ENCODE results near the gene EVA1A.
A peak's percentile ranks its signal among the peaks of the same experiment; 100 is the strongest.

EVA1A gene

DNA sequence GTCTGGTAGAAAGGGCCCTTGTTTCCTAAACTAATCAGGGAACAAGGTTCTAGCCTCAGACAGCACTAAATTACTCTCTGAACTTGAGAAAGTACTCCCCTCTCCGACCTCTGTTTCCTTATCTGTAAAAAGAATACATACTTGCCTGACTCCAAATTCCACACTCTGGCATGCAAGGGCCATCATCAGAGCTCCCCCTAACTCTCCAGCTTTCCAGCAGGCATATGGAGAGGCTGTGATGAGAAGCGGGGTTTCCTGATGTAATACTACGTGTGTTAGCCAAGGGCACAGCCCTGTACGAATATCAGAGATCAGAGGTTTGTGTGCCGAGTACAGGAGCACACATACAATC, 1.8 kb upstream of the EVA1A start:
- no peak for DNase-seq

DNA sequence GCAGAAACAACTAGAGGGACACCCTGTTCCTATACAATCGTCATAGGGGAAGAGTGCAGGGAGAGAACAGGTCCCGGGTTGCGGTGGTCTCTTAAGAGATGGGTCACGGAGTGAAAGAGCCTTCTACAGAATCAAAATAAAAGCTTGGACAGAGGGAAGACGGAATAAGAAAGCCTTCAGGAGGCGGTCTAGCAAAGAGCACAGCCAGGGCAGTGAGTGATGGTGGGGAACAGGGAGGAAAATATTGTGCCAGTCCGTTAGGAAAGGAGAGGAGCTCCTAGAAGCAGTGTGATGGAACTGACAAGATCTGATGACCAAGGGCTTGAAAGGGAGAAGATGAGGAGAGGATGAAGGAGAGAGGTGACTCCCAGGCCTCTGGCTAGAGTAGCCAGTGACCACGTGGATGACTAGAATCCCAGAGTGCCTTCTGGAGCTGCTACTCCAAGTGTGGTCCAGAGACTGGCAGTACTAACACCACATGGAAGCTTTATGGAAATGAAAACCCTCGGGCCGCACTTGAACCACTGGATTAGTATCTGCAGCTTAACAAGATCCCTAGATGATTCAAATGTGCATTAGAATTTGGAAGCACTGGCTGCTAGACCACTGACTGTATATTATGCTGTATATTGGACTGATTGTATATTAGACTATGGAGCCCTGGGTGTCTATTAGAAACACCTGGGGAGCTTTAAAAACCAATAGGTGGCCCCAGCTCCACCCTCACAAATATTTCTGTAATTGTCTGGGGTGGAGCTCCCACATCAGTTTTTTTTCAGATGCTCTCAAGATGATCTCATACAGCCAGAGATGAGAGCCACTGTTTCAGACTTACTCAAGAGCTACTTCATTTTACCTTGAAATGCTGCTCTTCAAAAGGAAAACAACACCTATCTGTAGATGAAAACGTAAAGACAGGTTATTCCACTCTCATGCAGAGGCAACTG, 1.1 kb upstream of the EVA1A start:
- DNase-seq: no peak

DNA sequence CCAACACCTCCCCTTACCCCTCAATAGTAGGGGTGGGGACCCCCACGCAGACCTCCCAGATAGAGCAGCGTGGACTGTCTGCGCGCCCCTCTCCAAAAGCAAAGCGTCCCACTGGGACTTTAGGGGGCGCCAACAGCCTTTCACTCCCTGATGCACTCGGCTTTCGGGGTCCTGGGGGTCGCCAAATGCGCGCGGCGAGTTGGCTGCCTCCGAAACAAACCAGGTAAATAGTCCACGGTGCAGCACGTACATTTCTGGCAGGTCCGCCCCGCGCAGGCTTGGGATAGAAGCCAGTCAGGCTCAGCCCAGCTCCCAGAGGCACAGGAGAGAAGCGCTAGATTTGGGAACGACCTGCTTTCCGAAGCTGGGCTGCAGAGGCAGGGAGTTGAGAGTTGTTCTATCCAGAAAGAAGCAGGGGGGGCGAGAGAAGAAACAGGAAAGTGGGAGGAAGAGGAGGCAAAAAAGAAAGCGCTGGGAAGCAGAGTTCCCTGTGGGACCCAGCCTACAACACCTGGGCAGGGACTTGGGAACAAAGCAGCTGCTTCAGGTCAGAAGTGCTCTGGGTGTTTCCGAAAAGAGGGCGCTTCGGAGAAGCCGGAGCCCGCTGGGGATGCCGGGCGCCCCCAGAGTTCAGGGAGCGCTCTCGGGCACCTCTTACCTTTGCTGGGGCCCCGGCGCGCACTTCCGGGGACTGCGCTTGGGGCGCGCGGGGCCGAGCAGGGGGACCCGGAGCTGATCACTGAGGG, 544 bp downstream of the EVA1A start:
- no peak for DNase-seq

DNA sequence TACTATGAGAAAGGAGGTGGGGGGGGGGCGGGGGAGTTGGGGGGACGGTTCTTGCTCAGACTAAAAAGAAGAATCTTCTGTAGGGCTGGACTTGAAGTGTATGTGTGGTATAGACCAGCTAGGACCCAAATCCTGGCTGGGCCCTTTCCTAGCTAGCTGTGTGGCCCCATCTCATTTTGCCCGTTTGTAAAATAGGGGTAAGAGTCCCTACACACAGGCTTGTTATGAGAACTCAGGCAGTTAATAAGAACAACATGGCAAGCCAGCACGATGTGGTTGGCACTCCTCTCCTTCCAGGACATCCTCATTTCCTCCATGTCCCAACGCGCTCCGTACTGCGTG, 1.1 kb downstream of the EVA1A start:
- DNase-seq: no peak

DNA sequence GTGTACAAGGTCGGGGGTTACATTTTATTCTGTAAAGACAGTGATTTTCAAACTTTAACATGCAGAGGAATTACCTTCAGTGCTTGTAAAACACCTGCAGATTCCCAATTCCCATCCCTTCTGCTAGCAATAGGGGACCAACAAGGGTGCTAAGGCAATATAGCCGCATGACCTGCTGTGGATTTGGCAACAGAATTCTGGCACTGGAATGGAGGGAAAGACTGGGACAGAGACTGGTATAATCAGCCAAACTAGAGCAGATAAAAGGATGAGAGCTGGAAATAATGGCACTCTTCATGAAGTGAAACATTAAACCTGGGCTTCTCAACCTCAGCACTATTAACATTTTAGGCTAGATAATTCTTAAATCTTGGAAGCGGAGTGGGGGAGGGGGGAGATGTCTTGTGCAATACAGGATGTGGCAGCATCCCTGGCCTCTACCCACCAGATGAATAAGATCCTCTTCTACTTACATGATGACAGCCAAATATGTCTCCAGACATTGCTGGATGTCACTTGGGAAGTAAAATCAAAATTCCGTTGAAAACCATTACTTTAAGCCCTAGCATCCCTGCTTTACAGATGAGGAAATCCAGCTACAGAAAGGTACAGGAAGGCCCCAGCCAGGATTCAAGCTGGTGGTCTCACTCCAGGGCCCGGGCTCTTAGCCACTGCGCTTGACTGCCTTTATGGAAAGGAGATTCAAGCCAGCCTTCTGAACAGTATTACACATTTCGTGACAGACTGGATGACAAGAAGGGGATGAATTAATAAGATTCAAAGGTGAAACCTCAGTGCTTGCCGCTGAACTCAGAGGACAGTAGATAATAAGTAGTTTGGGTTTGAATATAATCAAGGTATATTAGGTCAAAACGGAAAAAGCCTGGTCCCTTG, 1.7 kb downstream of the EVA1A start:
- DNase-seq: no peak

DNA sequence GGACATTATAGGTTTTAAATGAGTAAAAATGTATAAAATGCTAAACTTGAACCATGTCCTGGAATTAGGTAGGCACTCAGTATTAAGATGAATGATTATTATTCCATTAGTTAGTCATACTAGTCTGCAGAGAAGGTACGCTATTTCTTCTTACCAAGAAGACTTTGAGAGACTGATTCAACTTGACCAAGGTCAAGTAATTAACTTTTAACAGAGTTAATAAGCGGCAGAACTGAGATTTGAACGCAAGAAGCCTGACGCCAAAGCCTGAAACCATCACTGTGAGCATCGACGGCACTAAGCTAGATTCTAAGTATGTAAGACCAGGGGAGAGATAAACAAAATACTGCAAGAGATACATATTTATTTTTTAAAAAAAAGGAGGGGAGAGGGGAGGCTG, 2.6 kb downstream of the EVA1A start:
- DNase-seq: no peak

DNA sequence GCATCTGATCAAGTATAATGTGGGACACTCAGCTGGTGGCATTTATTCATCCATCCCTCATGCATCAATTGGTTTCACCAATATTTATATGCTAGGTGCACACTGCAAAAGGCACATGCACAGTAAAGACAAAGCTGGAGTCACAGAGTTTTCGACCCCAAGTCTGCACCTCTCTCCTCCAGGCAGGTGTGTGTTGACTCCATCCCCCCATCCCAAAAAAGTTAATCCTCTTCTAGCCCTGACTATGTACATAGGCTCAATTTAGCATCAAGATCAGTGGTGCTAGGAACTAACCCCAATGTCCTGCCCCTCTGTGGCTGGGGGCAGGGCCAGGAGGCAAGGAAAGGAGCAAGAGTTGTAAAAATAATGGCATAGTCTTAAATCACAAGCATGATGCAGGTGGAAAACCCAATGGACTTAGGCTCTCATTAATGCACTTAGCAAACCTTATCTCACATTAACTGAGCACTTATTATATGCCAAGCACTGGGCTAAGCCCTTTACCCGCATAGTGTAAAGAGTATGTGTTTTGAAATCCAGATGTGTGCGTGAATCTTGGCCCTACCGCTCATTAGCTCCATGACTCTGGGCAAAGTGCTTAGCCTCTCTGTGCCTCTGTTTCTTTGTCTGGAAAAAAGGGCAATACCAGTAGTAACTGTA, 3.1 kb downstream of the EVA1A start:
- DNase-seq: no peak

DNA sequence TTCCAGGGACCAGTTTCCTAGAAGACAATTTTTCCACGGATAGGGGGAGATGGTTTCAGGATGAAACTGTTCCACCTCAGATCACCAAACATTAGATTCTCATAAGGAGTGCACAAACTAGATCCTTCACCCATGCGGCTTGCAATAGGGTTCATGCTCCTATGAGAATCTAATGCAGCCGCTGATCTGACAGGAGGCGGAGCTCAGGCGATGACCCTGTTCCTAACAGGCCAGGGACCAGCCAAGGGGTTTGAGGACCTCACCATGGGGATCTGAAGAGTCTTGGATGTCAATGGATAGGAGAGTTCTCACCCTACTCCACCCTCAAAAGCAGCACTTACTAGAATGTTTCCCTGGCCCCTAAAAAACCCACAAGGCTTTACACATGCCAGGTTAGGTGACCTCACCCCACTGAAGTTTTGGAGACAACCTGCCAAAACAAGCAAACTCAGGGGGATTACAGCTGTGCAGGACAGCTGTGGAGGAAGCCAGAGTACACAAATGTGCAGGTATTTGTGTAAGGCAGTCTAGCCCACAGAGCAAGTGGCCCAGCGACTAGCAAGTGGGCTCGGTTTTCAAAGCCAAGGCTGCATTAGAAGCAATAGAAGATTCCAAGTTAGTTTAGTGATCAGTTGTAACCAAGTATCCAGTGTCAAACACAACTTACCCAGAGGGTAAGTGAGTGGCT, 3.9 kb downstream of the EVA1A start:
- DNase-seq: no peak

DNA sequence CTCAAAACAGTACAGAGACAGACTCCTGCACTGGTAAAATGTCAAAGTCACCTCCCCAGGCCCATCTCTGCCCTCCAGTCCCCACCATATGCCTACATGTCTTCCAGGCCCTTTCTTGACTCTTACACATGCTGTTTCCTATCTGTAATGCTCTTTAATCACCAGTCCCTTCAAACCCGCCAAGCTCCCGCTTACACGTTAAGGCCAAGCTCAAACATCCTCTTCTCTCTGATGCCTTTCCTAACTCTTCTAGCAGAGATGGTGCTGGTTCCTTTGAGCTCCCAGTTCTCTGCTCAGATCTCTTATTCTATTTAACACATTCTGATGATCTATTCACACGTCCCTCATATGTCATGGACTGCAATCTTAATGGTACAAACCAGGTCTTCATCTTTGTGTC, 5.0 kb downstream of the EVA1A start:
- DNase-seq: no peak

DNA sequence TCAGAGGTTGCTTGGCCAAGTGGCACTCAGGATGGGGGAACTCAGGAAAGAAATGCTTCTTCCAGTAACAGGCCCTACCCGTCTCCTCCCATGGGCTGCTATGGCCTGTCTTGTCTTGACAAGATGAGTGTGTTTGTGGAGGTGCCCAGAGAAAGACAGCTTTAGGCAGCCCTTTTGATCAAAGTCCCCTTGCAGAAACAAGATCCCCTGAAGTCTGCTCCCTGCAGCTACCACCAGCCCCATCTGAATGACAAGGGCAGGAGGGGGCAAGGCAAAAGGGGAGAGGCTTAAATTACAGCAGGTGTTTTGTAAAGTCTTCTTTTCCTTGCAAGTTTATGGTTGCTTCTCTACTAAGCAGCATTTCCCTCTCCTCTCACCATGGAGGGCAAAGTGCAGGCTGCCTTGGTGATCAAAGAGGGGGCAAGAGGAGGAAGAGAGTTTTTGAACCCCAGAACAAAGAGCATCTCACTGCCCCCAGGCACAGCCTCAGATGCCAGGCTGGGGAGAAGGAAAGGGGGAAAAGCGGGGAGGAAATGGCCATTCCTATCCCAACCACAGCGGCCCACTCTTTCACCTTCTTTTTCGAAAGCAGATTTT, 6.7 kb downstream of the EVA1A start:
- DNase-seq: no peak

DNA sequence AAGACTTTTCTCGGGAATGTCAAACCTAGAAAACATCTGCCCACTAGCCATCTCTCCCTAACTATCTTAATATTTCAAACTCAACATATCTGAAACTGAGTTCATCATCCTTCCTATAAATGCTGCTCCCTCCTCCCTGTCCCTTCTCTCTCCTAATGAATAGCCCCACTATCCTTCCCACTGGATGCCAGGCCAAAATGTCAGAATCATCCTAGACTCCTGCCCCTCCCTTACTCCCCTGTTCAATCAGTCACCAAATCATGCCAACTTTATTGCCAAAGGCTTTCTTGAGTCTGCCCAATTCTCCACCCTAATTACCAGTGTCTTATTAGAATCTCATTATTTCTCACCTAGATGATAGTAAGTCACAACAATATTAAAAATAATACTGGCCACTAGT, 8.5 kb downstream of the EVA1A start:
- DNase-seq: no peak

DNA sequence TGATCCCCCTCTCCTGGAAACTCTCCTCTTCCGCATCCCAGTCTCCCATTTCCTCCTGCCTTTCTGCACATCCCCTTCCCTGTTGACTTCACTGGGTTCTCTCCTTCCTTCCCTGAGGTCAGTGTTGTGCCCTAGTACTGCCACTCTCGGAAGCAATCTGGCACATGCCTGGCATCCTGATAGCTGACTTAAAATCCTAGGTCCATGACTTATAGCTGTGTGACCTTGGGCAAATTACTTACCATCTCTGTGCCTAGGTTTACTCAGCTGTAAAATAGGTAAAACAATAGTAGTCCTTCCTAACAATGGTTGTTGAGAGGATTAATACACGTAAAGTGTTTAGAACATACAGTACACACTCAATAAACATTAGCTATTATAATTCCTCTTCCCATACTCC, 9.3 kb downstream of the EVA1A start:
- DNase-seq: no peak

DNA sequence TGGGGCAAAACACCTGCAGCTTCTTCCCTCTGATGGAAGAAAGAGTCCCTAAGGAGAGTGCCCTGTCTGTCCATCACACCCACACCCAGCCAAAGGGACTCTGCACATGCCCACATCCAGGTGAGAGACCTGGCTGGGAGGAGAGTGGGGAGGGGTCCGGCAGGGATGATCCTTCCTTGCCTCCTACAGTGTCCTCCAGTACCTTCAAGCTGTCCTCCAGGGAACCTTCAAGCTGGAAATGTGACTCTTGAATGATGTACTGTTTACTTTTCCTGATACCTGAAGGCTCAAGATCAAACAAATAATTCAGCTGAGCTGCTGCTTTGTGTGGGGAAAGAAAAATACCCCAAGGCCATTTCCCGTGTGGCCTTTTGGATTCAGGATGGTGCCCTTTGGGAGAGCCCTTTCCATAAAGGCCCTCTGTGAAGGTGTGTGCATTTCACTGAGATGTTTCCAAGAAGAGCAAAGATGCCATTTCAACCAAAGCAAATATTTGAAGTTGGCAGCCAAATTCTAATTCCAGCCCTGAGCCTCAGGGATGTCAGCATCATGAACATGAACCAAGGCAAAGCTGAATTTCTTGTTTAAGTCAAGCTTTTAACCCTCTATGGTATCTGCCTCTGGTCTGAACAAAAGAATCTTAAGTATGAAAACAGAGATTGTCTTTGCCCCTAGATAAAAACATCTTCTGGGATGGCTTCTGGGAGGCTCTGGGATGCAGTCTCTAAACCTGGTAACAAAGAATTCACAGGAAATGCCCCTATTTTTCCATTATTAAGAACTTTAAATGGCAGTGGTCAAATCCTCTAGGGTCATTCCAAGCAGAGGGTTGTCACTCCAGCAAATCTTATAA, 11.1 kb downstream of the EVA1A start:
- no peak for DNase-seq

DNA sequence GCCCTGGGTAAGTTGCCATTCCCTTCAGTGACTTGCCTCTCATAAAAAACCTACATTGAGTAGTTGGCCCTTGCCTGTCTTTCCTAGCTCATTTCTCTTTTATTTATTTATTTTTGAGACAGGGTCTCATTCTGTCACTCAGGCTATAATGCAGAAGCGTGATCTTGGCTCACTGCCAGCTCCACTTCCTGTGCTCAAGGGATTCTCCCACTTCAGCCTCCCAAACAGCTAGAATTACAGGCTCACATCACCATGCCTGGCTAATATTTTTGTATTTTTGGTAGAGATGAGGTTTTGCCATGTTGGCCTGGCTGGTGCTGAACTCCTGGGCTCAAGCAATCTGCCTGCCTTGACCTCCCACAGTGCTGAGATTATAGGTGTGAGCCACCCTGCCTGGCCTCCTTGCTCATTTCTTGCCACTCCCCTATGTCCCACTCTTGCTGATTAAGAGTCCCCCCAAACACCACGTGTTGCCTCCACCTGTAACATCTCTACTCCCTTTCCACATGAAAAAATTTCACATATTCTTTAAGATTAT, 12.6 kb downstream of the EVA1A start:
- DNase-seq: peak; percentile 17

DNA sequence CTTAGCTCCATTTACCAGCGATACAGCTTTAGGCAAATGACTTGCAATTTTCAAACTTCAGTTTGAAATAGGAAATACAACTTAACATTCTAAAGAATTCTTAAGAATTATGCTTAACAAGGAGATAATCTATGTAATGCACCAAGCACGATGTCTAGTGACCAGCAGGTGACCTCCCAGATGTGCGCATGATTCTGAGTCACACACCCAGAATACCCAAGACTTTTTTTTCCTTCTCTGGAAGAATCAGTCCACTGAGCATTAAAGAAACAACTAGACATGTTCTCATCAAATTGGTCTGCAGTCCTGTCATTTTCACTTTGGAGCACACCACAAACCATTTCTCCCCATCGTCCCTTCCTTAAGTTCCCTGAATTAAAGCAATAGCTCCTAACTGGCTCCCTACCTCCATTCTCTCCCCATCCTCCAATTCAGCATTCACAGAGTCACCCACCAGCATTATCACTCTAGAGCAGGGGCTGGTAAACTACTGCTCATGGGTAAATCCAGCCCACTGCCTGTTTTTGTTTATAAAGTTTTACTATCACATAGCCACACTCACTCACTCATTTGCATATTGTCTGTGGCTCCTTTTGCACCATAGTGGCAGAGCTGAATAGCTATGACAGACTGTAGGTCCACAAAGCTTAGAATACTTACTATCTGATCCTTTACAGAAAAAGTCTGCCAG, 13.2 kb downstream of the EVA1A start:
- DNase-seq: no peak

DNA sequence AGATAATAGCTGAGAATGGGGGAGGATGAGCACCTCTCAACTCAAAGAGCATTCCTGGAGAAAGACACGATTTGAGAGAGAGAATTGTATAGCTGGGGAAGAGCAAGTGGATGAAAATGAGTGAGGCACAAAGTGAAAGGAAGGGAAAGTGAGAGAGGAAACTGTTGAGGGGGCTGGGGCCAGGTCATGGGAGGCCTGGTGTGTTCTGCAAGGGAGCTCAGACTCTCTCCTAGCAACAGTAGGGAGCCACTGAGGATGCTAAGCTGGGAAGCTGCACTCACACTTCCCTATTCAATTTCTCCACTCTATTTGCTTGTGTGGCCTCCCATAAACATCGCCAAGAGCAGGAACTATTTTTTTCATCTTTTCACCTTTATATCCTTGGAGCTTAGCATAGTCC, 14.8 kb downstream of the EVA1A start:
- no peak for DNase-seq

DNA sequence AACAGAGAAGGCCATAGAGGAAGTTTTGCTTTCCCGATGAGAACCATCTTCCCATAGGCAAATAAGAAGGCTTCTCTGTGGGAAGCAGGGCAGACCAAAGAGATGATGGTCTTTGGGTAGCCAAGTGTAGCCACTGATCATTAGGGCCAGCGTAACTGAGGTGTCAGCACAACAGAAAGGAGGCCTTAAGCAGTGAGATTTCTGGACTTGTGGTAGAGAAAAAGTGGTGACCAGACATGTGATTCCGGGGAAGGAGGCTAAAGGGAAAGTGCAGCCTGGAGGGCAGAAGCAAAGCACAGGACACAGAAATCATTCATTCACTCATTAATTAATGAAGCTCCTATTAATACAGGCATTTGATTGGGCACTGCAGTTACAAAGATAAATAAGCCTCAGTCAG, 15.4 kb downstream of the EVA1A start:
- DNase-seq: no peak

DNA sequence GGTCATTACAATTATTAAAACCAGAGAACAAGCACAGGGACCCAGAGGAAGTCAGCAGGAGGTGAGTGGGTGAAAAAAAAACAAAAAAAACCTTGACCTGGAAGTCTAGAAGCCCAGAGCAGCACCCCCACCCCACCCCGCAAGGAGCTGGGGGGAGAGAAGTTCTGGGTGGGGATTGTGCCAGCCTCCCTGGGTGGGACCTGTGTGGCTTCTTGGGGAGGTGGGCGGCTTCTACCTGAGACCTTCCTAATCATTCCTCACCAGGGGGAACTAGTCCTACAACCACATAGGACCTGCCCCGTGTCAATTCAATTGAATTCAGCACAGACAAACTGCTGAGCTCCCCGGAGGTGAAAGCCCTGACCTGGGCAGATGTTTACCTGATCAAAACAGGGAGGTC, 17.3 kb downstream of the EVA1A start:
- no peak for DNase-seq

DNA sequence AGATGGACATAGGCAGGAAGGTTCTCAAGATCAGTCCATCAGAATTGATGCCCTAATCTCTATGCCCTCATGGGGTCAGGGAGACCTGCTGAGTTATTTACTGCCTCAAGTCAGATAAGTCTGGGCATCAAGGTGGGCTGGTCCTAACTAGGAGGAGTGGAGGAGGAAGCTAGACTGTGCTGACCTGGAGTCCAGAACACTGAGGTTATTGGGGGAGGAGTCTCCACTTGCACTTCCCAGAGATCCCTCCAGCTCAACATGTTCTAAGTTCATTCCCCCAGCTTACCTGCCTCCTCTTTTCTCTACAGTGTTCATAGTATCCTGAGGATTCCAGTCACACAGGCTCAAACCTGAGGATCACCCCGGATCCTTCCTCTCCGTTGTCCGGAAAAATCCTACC, 19.3 kb downstream of the EVA1A start:
- no peak for DNase-seq

DNA sequence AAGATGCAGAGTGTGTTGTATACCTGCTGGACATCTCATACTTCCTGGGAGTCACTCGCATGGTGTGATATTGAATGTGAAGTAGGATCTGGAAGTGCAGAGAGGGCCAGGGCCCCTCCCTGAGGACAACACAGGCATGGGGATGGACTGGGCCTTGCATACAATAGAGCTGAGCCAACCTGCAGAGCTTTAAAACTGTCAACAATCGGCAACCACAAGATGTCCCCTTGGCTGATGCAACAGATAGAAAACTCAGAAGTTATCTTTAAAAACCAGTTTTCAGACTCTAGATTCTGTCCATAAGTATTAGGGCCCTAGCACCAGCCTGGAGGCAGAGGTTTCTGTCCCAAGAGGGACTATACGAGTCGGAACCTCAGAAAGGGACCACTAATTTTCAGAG, 19.7 kb downstream of the EVA1A start:
- no peak for DNase-seq

Measured in NCI-H1436 (cell line).